A673 (cell line): Measurements from ENCODE around the gene JAKMIP1. TPM values are rescaled to one million over a fixed set of nuclear protein-coding genes. Genes with fewer than 3 reads are reported as not detected.

Experiments
- BruUV-seq: library from RNA; stranded (reverse); fragments of 400-500 nt; replicated peaks from 2 replicates; lab custom pipeline; 2021; lab: Mats Ljungman, UMichigan
- CTCF ChIA-PET: fragments of 300-600 bp; sonication (Branson Sonifier 250); formaldehyde crosslinking; loops from one replicate; lab custom pipeline; 2022; ENCODE audit warnings: antibody characterized with exemption; lab: Charles Lee
- POLR2A ChIA-PET: fragments of 300-600 bp; sonication (Branson Sonifier 250); formaldehyde crosslinking; loops from one replicate; lab custom pipeline; 2022; ENCODE audit warnings: antibody characterized with exemption; ENCODE audit not compliant: low non-redundant PET; lab: Charles Lee
- DNase-seq: peaks from one replicate; pipeline ENCODE4 v3.0.0-alpha.2; 2015; ENCODE audit warnings: low spot score
- H3K27ac ChIP-seq: fragments of 200-600 bp; sonication (generic); 2 replicates; pipeline ENCODE4 v1.5.1; 2016; ENCODE audit warnings: mixed run types, low read depth, mild to moderate bottlenecking, mixed read lengths, antibody characterized with exemption, low read length; ENCODE audit not compliant: poor library complexity, severe bottlenecking
- H3K27me3 ChIP-seq: fragments of 200-600 bp; sonication (generic); replicated peaks from 2 replicates; pipeline ENCODE4 v1.6.1; 2017; ENCODE audit warnings: mixed run types, low read depth, mild to moderate bottlenecking, mixed read lengths, antibody characterized with exemption, low read length; ENCODE audit not compliant: insufficient read depth, poor library complexity
- H3K36me3 ChIP-seq: fragments of 200-600 bp; sonication (generic); 2 replicates; pipeline ENCODE4 v1.6.1; 2016; ENCODE audit warnings: mixed run types, mild to moderate bottlenecking, mixed read lengths, antibody characterized with exemption, low read length; ENCODE audit not compliant: insufficient read depth, poor library complexity, severe bottlenecking
- H3K4me1 ChIP-seq: fragments of 200-600 bp; sonication (generic); 2 replicates; pipeline ENCODE4 v1.6.1; 2017; ENCODE audit warnings: mixed run types, mild to moderate bottlenecking, mixed read lengths, antibody characterized with exemption, low read length; ENCODE audit not compliant: insufficient read depth, poor library complexity, severe bottlenecking
- H3K4me3 ChIP-seq: fragments of 200-600 bp; sonication (generic); 2 replicates; pipeline ENCODE4 v1.5.1; 2016; ENCODE audit warnings: low read depth, mixed run types, mild to moderate bottlenecking, mixed read lengths, low read length; ENCODE audit not compliant: poor library complexity, severe bottlenecking
- H3K9me3 ChIP-seq: fragments of 200-600 bp; sonication (generic); 2 replicates; pipeline ENCODE4 v1.6.1; 2016; ENCODE audit warnings: mixed run types, low read depth, mild to moderate bottlenecking, mixed read lengths, antibody characterized with exemption, low read length; ENCODE audit not compliant: poor library complexity, severe bottlenecking
- CTCF ChIP-seq: fragments of 300-800, 200-600 bp; sonication (generic); conservative IDR thresholded peaks from 2 replicates; pipeline ENCODE4 v1.5.1; 2017; ENCODE audit warnings: low read depth, mild to moderate bottlenecking, antibody characterized with exemption, low read length, moderate library complexity, mixed read lengths
- EZH2 ChIP-seq: fragments of 200-600 bp; sonication (generic); IDR thresholded peaks from 2 replicates; pipeline ENCODE4 v1.6.1; 2017; ENCODE audit warnings: borderline replicate concordance, low read depth, mild to moderate bottlenecking, mixed read lengths, antibody characterized with exemption, low read length; ENCODE audit not compliant: poor library complexity, severe bottlenecking
- intact Hi-C: fragments of 100-400 bp; cut with micrococcal nuclease; formaldehyde crosslinking; loops from one replicate; pipeline ENCODE4 v1.10.0; 2022; ENCODE audit not compliant: unreplicated experiment
- total RNA-seq: library from RNA; stranded (reverse); gene quantifications from 2 replicates; pipeline ENCODE4 v1.2.3, GENCODE V29; 2021

The JAKMIP1 gene
- total RNA-seq, 1 experiment from 2014 or later, result not detected

- H3K4me1 ChIP-seq, result no peaks in the 10 kb centered on the region
- BruUV-seq, result no TSS peak
- H3K9me3 ChIP-seq, result no peaks in the 10 kb centered on the region
- no peak overlapping the region for H3K4me3 ChIP-seq
- TF ChIP-seq EZH2 (no peak), CTCF (no peak)
- H3K27ac ChIP-seq, result no peak overlapping the region
- DNase-seq, result no peak
- no peaks in the 10 kb centered on the region for H3K36me3 ChIP-seq
- CTCF ChIA-PET, result no interaction called here
- intact Hi-C loops, result no loop called here
- H3K27me3 ChIP-seq, result peaks cover 75% of the 10 kb centered on the region
- POLR2A ChIA-PET, result no interaction called here
Measured at GRCh38 chr4:6154875-6155274, 45.5 kb downstream of the JAKMIP1 start.

DNA sequence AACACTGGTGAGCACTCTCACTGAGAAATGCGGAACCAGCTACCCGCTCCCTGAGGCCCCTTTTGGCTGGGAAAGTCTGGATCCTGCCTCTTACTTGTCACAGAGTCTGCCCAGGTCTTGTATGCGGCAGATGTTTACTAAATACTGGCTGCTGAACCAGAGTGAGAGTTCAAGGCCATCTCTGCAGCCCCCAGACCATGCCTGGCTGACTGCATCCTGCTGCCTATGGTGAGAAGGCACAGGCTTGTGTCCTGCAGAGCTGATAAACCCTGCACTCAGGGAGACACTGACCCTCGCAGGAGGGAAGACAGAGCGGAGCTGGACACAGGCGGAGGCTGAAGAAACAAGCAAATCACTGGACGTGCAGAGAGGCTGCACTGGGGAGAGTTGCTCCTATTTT lies 46.5 kb downstream of the JAKMIP1 start:
- DNase-seq, result no peak
- BruUV-seq, result no TSS peak
- peaks cover 70% of the 10 kb centered on the region for H3K27me3 ChIP-seq
- ChIA-PET POLR2A (no interaction called here), CTCF (no interaction called here)
- H3K4me3 ChIP-seq, result no peak overlapping the region
- no peaks in the 10 kb centered on the region for H3K36me3 ChIP-seq
- TF ChIP-seq CTCF (no peak), EZH2 (no peak)
- intact Hi-C loops, result no loop called here
- no peaks in the 10 kb centered on the region for H3K9me3 ChIP-seq
- no peak overlapping the region for H3K27ac ChIP-seq
- no peaks in the 10 kb centered on the region for H3K4me1 ChIP-seq

DNA sequence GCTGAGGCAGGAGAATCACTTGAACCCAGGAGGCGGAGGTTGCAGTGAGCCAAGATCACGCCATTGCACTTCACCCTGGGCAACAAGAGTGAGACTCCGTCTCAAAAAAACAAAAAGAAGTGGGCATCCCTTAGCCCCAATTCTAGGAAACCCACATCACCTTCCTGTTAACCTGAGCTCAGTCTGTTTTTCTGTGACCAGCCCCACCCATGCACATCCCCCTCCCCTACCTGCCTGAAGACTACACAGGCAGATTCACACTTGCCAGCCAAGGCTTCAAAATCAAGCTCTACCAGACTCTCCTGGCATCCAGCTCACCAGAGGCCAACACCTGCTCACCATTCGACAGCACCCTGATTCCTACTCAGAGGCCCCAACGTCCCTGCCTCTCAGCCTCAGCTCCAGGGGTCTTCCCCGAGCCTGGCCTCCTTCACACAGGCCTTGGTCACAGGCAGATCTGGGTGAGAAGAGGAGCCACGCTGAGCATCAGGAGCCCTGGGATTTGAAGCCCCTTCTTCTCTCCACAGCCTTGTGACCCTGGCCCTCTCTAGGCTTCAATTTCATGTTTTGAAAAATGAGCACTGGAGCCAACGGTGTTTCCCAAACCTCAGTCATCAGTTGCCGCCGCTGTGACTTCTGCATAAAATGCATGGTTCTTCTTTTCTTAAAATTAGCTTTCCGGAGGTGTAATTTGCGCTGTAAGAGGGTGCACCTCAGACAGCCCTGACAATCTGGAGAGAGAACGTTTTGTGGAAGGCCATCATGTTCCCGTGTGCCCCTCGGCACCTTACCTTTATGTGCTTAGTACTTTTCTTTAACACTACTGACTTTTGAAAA lies 47.3 kb downstream of the JAKMIP1 start:
- TF ChIP-seq EZH2, result no peak
- TF ChIP-seq CTCF, result no peak
- no TSS peak for BruUV-seq
- Histone ChIP-seq H3K36me3 (no peaks in the 10 kb centered on the region), H3K4me3 (no peak overlapping the region), H3K27ac (no peak overlapping the region), H3K9me3 (no peaks in the 10 kb centered on the region), H3K4me1 (no peaks in the 10 kb centered on the region), H3K27me3 (peaks cover 67% of the 10 kb centered on the region)
- intact Hi-C loops, result no loop called here
- CTCF ChIA-PET, result no interaction called here
- no peak for DNase-seq
- POLR2A ChIA-PET, result no interaction called here
